CD4-positive, alpha-beta T cell treated with Interleukin-6 for 4 hours (primary cell): Measurements from ENCODE around the gene CCNG1.
"Not testable (repeated sequence)": the region's sequence is repeated elsewhere in the genome, so short reads cannot be mapped to it uniquely, and the experiment has no call there.

Experiments used
- DNase-seq: peaks from one replicate; pipeline ENCODE4 v3.0.0-alpha.2; 2020; ENCODE audit warnings: mixed read lengths

Gene CCNG1

DNA sequence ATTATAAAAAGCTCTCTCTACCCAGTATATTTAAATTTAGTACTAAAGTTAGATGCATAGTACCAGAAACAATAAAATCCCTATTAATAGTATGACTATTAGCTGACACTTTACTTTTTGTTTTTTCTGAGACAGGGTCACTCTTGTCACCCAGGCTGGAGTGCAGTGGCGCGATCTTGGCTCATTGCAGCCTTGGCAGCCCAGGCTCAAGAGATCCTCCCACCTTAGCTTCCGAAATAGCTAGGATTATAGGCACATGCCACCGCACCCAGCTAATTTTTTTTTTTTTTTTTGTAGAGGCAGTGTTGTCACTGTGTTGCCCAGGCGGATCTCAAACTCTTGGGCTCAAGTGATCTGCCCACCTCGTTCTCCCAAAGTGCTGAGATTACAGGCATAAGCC, 8.0 kb downstream of the CCNG1 start:
- DNase-seq: no peak

DNA sequence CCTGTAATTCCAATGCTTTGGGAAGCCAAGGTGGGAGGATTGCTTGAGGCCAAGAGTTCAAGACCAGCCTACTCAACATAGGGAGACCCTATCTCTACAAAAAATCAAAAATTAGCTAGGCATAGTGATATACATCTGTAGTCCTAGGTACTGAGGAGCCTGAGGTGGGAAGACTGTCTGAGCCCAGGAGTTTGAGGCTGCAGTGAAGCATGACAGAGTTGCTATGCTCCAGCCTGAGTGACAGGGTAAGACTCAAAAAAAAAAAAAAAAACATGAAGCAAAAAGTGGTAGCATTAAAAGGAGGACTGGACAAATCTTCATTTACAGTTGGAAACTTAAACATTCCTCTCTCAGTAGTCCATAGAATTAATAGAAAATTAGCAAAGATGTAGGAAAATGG, 9.8 kb downstream of the CCNG1 start:
- DNase-seq: no peak

DNA sequence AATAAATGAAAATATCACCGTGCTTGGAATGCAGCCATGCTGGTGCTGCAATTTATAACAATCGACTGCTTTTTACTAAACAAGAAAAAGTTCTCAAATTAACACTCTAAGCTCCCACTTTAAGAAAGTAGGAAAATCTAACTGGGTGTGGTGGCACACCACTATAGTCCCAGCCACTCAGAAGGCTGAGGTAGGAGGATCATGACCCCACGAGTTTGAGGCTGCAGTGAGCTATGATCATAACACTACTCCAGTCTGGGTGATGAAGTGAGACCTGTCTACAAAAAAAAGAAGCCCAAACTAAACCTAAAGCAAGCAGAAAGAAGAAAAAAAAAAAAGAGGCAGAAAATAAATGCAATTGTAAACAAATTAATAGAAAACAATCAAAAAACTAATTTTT, 10.5 kb downstream of the CCNG1 start:
- DNase-seq: no peak

GRCh38 chr5:163448491-163448890, 11.1 kb downstream of the CCNG1 start:
- DNase-seq: no peak

GRCh38 chr5:163451489-163451888, 14.1 kb downstream of the CCNG1 start:
- no peak for DNase-seq

DNA sequence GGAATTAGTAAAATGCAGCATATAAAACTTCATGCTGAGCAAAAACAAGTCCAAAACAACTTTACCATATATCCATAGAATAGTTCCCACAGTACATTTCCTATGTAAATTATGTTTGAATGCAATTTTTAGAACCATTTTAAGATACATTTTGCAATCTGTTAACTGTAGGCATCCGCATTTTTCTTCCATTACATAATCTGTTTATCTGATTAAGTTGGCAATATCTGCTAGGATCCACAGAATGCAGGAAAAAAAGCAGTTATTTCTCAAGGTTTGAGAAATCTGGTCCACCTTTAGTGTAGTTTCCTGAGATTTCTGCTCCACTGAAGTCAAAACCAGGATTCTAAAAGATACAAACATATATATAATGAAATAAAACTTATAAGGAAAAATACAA, 16.3 kb downstream of the CCNG1 start:
- DNase-seq: no peak

DNA sequence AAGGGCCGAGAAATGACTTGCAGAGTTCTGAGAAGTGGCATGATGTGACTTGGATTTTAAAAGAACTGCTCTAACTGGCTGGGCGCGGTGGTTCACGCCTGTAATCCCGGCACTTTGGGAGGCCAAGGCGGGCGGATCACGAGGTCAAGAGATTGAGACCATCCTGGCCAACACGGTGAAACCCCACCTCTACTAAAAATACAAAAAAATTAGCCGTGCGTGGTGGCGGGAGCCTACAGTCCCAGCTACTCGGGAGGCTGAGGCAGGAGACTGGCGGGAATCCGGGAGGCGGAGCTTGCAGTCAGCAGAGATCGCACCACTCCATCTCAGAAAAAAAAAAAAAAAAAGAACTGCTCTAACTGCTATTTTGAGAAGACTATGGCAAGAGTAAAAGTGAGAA, 18.0 kb downstream of the CCNG1 start:
- DNase-seq: not testable (repeated sequence)

GRCh38 chr5:163456029-163456589, 18.7 kb downstream of the CCNG1 start:
- DNase-seq: no peak

DNA sequence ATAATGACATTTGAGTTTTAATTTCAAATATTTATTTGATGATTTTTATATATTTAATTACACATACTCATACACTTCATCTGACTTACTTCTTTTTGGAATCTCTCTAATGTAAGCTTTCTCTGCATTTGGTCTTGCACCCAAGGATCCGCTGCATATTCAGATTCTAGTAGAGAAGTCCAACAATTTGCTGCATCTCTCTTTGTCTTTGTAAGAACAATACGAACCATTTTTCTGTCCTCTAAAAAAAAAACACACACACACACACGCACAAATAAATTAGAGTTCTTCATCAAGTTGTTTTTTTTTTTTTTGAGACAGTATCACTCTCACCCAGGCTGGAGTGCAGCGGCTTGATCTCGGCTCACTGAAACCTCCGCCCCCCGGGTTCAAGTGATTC, 19.4 kb downstream of the CCNG1 start:
- no peak for DNase-seq

GRCh38 chr5:163458778-163459385, 21.5 kb downstream of the CCNG1 start:
- no peak for DNase-seq

DNA sequence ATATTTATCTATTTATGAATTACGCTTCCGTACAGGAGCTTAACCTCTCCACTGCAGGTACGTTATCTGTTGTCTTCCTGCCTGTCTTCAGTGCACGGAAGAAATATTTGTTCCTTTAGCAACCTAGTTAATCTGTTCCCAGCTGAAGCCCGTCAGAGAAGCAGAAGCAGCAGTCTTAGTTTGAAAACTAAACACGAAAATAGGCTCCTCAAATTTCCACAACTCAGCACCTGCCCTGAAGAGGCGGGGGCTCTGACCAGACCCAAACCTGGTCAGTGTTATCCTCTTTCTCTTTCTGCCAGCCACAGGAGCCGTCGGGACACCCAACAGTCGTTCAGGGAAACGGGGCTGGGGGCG, 22.0 kb downstream of the CCNG1 start:
- no peak for DNase-seq

DNA sequence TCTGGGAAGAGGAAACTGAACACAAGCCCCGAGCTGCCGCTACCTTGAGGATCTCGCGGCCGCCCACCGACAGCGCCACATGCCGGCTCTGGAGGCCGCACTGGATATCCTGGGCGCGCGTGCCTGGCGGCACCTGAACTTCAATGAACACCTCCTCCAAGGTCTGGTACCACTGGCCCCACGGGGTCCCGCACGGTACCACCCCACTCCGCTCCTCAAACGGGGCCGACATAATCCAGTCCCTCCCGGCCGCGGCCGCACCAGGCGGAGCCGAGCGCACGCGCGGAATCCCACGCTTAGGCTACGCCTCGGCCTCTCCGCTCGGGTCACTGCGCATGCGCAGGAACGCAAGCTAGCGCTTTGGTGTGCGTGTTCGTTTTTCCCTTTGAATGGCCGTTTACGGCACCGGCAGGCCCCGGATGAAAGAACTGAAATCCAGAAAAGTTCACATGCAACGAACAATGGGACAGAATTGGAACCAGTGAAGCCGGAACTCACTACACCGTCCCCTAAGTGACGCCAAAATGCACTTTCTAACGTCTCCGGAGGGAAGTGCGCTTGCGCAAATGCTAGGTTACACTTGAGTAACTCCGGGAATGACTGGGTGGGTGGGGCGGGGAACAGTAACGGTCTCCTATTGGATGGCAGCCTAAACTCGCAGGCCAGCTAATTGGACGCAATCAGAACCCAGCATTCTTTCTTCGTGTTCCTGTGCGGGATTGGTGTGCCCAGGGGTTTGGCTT, 22.6 kb downstream of the CCNG1 start, which contains the start of gene NUDCD2:
Gene NUDCD2 (minus strand): TSS at position 284 of the 743 bp plus-strand sequence. CDS start 52 bp downstream, at position 232.
- peak; percentile 95 for DNase-seq

GRCh38 chr5:163460562-163461171, 23.3 kb downstream of the CCNG1 start, which contains the start of gene HMMR:
Gene HMMR, plus strand, starts transcription at chr5:163460632. Its CDS starts 61 bp downstream, at chr5:163460693.
- no peak for DNase-seq

- DNase-seq: no peak
Measured at GRCh38 chr5:163463063-163463435, 25.7 kb downstream of the CCNG1 start.

DNA sequence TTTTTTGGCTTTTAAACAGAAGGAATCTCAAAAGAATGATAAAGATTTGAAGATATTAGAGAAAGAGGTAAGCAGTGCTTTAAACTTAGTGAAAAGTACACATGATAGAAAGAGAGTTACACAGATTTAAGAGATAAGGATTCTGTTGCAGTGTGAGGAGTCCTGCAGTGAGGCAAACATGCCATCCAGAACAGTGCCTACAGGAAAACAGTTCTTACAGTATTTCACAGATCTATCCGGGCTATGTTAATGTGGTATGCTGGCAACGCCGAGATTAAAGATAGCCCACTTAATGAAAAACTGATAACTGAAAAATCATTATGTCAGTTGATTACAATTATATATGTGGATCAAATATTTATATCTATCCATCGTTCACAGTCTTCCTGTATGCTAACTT, 30.3 kb downstream of the CCNG1 start:
- DNase-seq: no peak

DNA sequence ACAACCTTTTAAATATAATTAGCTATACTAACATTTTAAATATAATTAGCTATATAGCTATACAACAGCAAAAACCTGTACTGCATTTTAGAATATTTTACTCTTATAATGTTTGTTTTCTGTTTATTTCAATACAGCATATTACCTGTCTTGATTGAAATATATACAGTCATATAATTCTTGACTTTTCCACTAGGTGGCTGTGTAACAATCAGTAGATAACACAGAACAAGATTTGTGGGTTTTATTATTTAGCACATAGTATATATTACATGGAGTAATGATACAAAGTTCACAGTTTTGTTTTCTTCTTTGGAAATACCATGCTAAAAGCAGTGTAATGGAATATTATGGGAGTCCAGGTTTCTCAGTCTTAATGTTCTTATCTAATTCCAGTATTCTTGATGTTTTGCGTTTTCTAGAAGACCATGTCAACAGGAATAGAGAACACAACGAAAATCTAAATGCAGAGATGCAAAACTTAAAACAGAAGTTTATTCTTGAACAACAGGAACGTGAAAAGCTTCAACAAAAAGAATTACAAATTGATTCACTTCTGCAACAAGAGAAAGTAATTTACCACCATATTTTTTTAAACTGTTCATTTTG, 36.3 kb downstream of the CCNG1 start:
- no peak for DNase-seq

GRCh38 chr5:163475411-163475810, 38.0 kb downstream of the CCNG1 start:
- DNase-seq: no peak

DNA sequence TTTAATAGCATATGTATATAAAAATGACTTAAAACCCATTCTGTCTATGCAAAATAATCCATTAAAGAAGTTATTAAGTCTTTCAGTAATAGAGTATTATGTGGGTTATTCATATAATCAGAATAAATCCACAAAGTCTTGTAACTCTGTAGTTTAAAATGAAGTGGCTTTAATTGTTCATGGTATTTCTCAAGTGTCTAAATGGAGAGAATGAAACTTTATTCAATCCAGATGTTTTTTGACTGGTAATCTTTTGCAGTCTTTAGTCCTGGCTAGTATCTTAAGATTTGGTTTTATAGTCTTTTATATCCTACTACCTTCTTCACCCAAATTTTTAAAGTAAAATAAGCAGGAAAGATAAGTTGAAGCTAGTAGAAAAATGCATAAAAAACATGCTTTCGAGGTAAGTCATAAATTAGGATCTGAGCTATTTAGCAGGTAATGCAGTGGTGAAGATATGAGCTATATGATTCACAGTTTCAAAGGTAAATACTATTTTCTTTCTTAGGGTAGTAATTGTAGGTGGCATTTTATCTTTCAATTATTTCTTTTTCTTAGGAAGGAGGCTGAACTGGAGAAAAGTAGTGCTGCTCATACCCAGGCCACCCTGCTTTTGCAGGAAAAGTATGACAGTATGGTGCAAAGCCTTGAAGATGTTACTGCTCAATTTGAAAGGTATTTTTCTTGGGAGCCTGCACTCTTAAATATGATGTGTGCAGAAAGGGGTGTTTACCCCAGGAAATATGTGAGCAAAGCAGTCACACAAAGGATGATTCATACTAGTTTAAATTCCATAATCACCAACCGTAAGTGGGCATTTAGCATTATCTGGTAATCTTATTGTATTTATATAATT, 41.0 kb downstream of the CCNG1 start:
- no peak for DNase-seq

DNA sequence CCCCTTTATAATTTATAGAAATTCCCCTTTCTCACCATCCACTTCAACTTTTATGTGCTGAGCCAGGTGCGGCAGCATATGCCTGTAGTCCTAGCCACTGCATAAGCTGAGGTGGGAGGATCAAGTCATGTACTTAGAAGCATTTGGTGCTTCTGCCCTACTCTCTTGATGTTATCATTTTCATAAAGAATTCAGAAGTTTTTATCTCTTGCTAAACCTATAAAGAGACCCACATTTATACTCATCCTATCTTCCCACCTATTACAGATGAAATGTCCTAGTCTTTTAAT, 41.5 kb downstream of the CCNG1 start:
- DNase-seq: no peak

- peak; percentile 46 for DNase-seq
Measured at GRCh38 chr5:163489055-163489744, 51.8 kb downstream of the CCNG1 start.

DNA sequence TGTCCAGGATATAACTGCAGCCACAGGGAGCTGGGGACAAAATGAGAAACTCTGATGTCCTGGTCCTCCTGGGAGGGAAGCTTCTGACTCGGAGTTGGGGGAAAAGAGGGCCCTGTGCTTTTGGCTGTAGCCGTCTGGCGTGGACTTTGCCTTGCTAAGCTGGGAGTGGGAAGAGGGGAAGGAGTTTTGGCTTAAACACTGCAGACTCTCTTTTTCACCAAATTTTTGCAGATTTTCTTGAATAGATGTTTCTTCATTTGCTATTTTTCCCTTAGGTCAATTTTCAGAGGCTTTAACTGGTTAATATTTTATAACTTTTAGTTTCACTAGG, 52.3 kb downstream of the CCNG1 start:
- no peak for DNase-seq
